Measurements from ENCODE around the gene KRT3.
"Not testable (repeated sequence)": the region's sequence is repeated elsewhere in the genome, so short reads cannot be mapped to it uniquely, and the experiment has no call there.

Gene KRT3

GRCh38 chr12:52763036-52763659 lies 32.8 kb downstream of the KRT3 start:
- Histone ChIP-seq H3K4me1 (ENCODE audit: low read length) (no peaks in the 10 kb centered on the region), H3K27me3 (replicated peaks; ENCODE audit: insufficient read depth, low read length) (peaks cover 69% of the 10 kb centered on the region), H3F3A (ENCODE audit: insufficient read depth, low read length) (no peaks in the 10 kb centered on the region), H3K4me2 (ENCODE audit: low read depth, low read length) (no peak overlapping the region), H3K9ac (ENCODE audit: low read length) (no peak overlapping the region), H3K4me3 (ENCODE audit: low read length) (no peak overlapping the region), H3K27ac (ENCODE audit: low read length) (no peak overlapping the region), H3K9me2 (replicated peaks; ENCODE audit: insufficient read depth, low read length) (no peaks in the 10 kb centered on the region), H3K9me3 (replicated peaks; ENCODE audit: insufficient read depth, low read length) (no peaks in the 10 kb centered on the region), H3K79me2 (ENCODE audit: low read length) (no peaks in the 10 kb centered on the region), H4K20me1 (ENCODE audit: insufficient read depth, low read length) (no peaks in the 10 kb centered on the region), H2AFZ (ENCODE audit: low read length) (no peak overlapping the region), H3K36me3 (replicated peaks; ENCODE audit: insufficient read depth, low read length) (no peaks in the 10 kb centered on the region)
- no peak for DNase-seq
- TF ChIP-seq EZH2phosphoT487 (IDR thresholded peaks at IDR 0.05; ENCODE audit: low read length): no peak

- Histone ChIP-seq H3K27ac (ENCODE audit: low read length) (no peak overlapping the region), H3K4me1 (ENCODE audit: low read length) (no peaks in the 10 kb centered on the region), H4K20me1 (ENCODE audit: insufficient read depth, low read length) (no peaks in the 10 kb centered on the region), H3K4me3 (ENCODE audit: low read length) (no peak overlapping the region), H3K9ac (ENCODE audit: low read length) (no peak overlapping the region), H3F3A (ENCODE audit: insufficient read depth, low read length) (no peaks in the 10 kb centered on the region), H3K36me3 (replicated peaks; ENCODE audit: insufficient read depth, low read length) (no peaks in the 10 kb centered on the region), H3K4me2 (ENCODE audit: low read depth, low read length) (no peak overlapping the region), H3K79me2 (ENCODE audit: low read length) (no peaks in the 10 kb centered on the region), H2AFZ (ENCODE audit: low read length) (no peak overlapping the region), H3K9me2 (replicated peaks; ENCODE audit: insufficient read depth, low read length) (no peaks in the 10 kb centered on the region), H3K27me3 (replicated peaks; ENCODE audit: insufficient read depth, low read length) (peaks cover 62% of the 10 kb centered on the region), H3K9me3 (replicated peaks; ENCODE audit: insufficient read depth, low read length) (no peaks in the 10 kb centered on the region)
- TF ChIP-seq, protein P1, sequence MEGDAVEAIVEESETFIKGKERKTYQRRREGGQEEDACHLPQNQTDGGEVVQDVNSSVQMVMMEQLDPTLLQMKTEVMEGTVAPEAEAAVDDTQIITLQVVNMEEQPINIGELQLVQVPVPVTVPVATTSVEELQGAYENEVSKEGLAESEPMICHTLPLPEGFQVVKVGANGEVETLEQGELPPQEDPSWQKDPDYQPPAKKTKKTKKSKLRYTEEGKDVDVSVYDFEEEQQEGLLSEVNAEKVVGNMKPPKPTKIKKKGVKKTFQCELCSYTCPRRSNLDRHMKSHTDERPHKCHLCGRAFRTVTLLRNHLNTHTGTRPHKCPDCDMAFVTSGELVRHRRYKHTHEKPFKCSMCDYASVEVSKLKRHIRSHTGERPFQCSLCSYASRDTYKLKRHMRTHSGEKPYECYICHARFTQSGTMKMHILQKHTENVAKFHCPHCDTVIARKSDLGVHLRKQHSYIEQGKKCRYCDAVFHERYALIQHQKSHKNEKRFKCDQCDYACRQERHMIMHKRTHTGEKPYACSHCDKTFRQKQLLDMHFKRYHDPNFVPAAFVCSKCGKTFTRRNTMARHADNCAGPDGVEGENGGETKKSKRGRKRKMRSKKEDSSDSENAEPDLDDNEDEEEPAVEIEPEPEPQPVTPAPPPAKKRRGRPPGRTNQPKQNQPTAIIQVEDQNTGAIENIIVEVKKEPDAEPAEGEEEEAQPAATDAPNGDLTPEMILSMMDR (IDR thresholded peaks at IDR 0.05; ENCODE audit: low read length): no peak
- TF ChIP-seq EZH2 (optimal IDR thresholded peaks at IDR 0.05; ENCODE audit: low read depth, low read length): no peak
- no peak for TF ChIP-seq EZH2phosphoT487 (IDR thresholded peaks at IDR 0.05; ENCODE audit: low read length)
- no peak for DNase-seq
These were observed 34.1 kb downstream of the KRT3 start for GRCh38 chr12:52761802-52762201.

- DNase-seq; H3K27ac ChIP-seq (ENCODE audit: low read length); H4K20me1 ChIP-seq (ENCODE audit: insufficient read depth, low read length); H2AFZ ChIP-seq (ENCODE audit: low read length); H3F3A ChIP-seq (ENCODE audit: insufficient read depth, low read length); H3K9me3 ChIP-seq (replicated peaks; ENCODE audit: insufficient read depth, low read length); H3K4me2 ChIP-seq (ENCODE audit: low read depth, low read length); H3K4me3 ChIP-seq (ENCODE audit: low read length); H3K9ac ChIP-seq (ENCODE audit: low read length); H3K79me2 ChIP-seq (ENCODE audit: low read length); H3K9me2 ChIP-seq (replicated peaks; ENCODE audit: insufficient read depth, low read length); H3K36me3 ChIP-seq (replicated peaks; ENCODE audit: insufficient read depth, low read length); H3K4me1 ChIP-seq (ENCODE audit: low read length): not testable (repeated sequence)
- peaks cover 58% of the 10 kb centered on the region for H3K27me3 ChIP-seq (replicated peaks; ENCODE audit: insufficient read depth, low read length)
These were observed 34.7 kb downstream of the KRT3 start for GRCh38 chr12:52761218-52761617.

- no peak for DNase-seq
- Histone ChIP-seq H3K4me2 (ENCODE audit: low read depth, low read length) (no peak overlapping the region), H3K27me3 (replicated peaks; ENCODE audit: insufficient read depth, low read length) (peaks cover 55% of the 10 kb centered on the region), H3F3A (ENCODE audit: insufficient read depth, low read length) (no peaks in the 10 kb centered on the region), H3K4me3 (ENCODE audit: low read length) (no peak overlapping the region), H4K20me1 (ENCODE audit: insufficient read depth, low read length) (no peaks in the 10 kb centered on the region), H3K9me2 (replicated peaks; ENCODE audit: insufficient read depth, low read length) (no peaks in the 10 kb centered on the region), H3K79me2 (ENCODE audit: low read length) (no peaks in the 10 kb centered on the region), H3K9ac (ENCODE audit: low read length) (no peak overlapping the region), H3K4me1 (ENCODE audit: low read length) (no peaks in the 10 kb centered on the region), H3K36me3 (replicated peaks; ENCODE audit: insufficient read depth, low read length) (no peaks in the 10 kb centered on the region), H3K9me3 (replicated peaks; ENCODE audit: insufficient read depth, low read length) (no peaks in the 10 kb centered on the region), H2AFZ (ENCODE audit: low read length) (no peak overlapping the region), H3K27ac (ENCODE audit: low read length) (no peak overlapping the region)
- TF ChIP-seq, protein P1 (IDR thresholded peaks at IDR 0.05; ENCODE audit: low read length): no peak
- TF ChIP-seq EZH2phosphoT487 (IDR thresholded peaks at IDR 0.05; ENCODE audit: low read length): no peak
- TF ChIP-seq EZH2 (optimal IDR thresholded peaks at IDR 0.05; ENCODE audit: low read depth, low read length): no peak
These were observed 35.3 kb downstream of the KRT3 start for GRCh38 chr12:52760623-52761022.

All from MM.1S (cell line).